Uterus (tissue), 4 donors: ENCODE results near the gene OLIG2. TPM values are rescaled to one million over a fixed set of nuclear protein-coding genes. Genes with fewer than 3 reads are reported as not detected.

Source experiments
- DNase-seq, 2 donors: peaks; one replicate each; pipeline ENCODE4 v3.0.0-alpha.2; 2019 to 2020
- H3K27ac ChIP-seq, 2 donors: fragments of 200-600 bp; sonication (generic); 1 replicate in 1 of 2; 2 replicates in 1 of 2; pipeline ENCODE4 v1.5.1; 2016 to 2018
- H3K27me3 ChIP-seq, 2 donors: fragments of 200-600 bp; sonication (generic); one replicate each; pipeline ENCODE4 v1.5.1; 2018 to 2019; ENCODE audit warnings: control low read depth in 1 of 2
- H3K36me3 ChIP-seq, 2 donors: fragments of 200-600 bp; sonication (generic); one replicate each; pipeline ENCODE4 v1.5.1; 2019; ENCODE audit warnings: control low read depth in 1 of 2
- H3K4me1 ChIP-seq, 2 donors: fragments of 200-600 bp; sonication (generic); one replicate each; pipeline ENCODE4 v1.5.1; 2018 to 2019; ENCODE audit warnings: control low read depth in 1 of 2
- H3K4me3 ChIP-seq, 2 donors: fragments of 200-600 bp; sonication (generic); 1 replicate in 1 of 2; 2 replicates in 1 of 2; pipeline ENCODE4 v1.5.1; 2018 to 2019; ENCODE audit warnings: mild to moderate bottlenecking in 1 of 2
- H3K9me3 ChIP-seq, 2 donors: fragments of 200-600 bp; sonication (generic); one replicate each; pipeline ENCODE4 v1.5.1; 2019; ENCODE audit warnings: control low read depth in 1 of 2
- POLR2A ChIP-seq, 2 donors: fragments of 450-650 bp; IDR thresholded peaks; one replicate each; pipeline ENCODE4 v1.6.1; 2016; ENCODE audit warnings: antibody characterized with exemption in 2 of 2, mild to moderate bottlenecking in 1 of 2, moderate library complexity in 1 of 2
- intact Hi-C: fragments of 100-400 bp; cut with DNase I; formaldehyde crosslinking; loops from one replicate; pipeline ENCODE4 v1.15.1; 2023; ENCODE audit warnings: low total_unique reads
- total RNA-seq, 4 donors: library from RNA; depleted of rRNA in 3 of 4; stranded (reverse); fragments of >200 nt in 3 of 4; gene quantifications; one replicate each; pipeline versions ENCODE4 v1.1.0 to v1.2.4, GENCODE V29; 2014 to 2023
- TF ChIP-seq, protein P1 (sequence below), 4 experiments: fragments of 200-600 bp in 2 of 4; fragments of 450-650 bp in 2 of 4; sonication (generic) in 2 of 4; IDR thresholded peaks; one replicate each; pipeline ENCODE4 v1.5.1; 2016 to 2019; ENCODE audit warnings: antibody characterized with exemption in 4 of 4, mild to moderate bottlenecking in 2 of 4, moderate library complexity in 1 of 4
- donor health status: DM: yes; HTN: yes; CAD: no.

The OLIG2 gene
- total RNA-seq, 4 donors from 2014 or later: not detected

DNA sequence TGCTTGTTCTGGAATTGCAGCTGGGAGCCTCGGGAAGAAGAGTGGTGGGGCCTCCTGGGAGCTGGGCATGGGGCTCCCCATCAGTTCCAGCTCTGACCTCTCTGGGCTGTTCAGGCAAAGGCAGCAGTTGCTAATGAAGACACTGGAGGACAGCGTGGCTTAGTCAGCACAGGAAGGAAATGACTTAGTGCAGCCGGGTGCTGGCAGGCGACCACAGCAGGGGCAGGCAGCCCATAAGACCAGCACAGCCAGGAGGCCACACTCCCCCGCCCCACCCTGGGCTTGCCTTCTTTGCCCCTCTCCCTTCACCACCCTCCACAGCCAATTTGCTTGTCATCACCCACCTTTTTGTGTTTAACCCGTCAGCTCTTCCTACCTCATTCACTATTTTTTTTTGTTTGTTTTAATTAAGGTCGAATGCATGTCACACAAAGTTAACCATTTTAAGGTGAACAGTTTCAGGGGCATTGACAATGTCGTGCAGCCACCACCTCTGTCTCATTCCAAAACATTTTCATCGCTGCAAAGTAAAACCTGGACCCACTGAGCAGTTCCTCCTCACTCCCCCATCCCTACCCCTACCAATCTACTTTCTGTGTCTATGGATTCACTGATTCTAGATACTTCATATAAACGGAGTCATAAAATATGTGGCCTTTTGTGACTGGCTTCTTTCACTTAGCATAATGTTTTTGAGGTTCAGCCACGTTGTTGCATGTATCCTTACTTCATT is 10.9 kb downstream of the OLIG2 start:
- no peak overlapping the region for H3K27ac ChIP-seq
- intact Hi-C loops: no loop called here
- no peaks in the 10 kb centered on the region for H3K9me3 ChIP-seq
- no peak for TF ChIP-seq POLR2A (IDR thresholded peaks at IDR 0.05)
- TF ChIP-seq, protein P1, sequence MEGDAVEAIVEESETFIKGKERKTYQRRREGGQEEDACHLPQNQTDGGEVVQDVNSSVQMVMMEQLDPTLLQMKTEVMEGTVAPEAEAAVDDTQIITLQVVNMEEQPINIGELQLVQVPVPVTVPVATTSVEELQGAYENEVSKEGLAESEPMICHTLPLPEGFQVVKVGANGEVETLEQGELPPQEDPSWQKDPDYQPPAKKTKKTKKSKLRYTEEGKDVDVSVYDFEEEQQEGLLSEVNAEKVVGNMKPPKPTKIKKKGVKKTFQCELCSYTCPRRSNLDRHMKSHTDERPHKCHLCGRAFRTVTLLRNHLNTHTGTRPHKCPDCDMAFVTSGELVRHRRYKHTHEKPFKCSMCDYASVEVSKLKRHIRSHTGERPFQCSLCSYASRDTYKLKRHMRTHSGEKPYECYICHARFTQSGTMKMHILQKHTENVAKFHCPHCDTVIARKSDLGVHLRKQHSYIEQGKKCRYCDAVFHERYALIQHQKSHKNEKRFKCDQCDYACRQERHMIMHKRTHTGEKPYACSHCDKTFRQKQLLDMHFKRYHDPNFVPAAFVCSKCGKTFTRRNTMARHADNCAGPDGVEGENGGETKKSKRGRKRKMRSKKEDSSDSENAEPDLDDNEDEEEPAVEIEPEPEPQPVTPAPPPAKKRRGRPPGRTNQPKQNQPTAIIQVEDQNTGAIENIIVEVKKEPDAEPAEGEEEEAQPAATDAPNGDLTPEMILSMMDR (IDR thresholded peaks at IDR 0.05): no peak
- peaks cover 0 to 11% of the 10 kb centered on the region in 2 donors for H3K27me3 ChIP-seq
- H3K4me3 ChIP-seq: no peak overlapping the region
- no peaks in the 10 kb centered on the region for H3K36me3 ChIP-seq
- H3K4me1 ChIP-seq: no peaks in the 10 kb centered on the region
- no peak for DNase-seq

DNA sequence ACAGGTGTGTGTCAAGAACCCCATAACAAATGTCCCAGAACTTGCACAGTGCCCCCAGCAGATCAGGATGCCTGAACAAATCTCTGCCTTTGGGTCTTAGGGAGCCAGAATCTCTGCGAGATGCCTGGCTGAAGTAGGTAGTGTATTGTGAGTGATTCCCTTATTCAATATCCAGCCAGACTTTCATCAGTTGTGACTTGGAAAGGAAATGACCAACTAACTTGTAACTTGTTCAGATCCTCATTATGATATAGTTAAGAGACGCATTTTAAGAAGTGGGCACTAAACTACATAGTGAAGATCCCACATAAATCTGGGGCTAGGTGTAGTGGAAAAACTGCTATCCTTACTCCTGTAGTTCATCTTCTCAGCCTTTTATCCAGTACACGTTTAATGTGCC is 11.8 kb downstream of the OLIG2 start:
- H3K9me3 ChIP-seq: no peaks in the 10 kb centered on the region
- H3K27ac ChIP-seq: no peak overlapping the region
- no peaks in the 10 kb centered on the region for H3K36me3 ChIP-seq
- peaks cover 0 to 9% of the 10 kb centered on the region in 2 donors for H3K27me3 ChIP-seq
- no peak for DNase-seq
- H3K4me1 ChIP-seq: no peaks in the 10 kb centered on the region
- intact Hi-C loops: no loop called here
- TF ChIP-seq, protein P1 (IDR thresholded peaks at IDR 0.05): no peak
- TF ChIP-seq POLR2A (IDR thresholded peaks at IDR 0.05): no peak
- no peak overlapping the region for H3K4me3 ChIP-seq

DNA sequence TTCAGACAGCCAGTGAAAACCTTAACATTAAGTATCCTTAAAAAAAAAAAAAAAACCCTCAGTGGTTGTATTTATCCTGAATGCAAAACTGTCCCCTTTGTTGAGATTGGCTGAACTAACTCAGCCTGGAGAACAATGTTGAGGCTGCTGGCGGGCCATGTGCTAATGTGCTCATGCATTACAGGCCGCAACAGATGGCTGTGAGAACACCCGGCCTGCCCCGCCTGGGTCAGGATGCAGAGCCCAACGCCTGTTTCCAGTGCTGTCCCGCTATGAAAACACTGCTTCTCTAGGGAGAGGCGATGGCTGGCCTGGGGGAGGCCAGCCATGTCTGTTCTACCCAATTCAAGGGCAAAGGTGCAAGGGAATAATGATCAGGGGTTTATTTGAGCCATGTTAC is 13.8 kb downstream of the OLIG2 start:
- H3K27me3 ChIP-seq: peaks cover 0 to under 1% of the 10 kb centered on the region in 2 donors
- DNase-seq: no peak

DNA sequence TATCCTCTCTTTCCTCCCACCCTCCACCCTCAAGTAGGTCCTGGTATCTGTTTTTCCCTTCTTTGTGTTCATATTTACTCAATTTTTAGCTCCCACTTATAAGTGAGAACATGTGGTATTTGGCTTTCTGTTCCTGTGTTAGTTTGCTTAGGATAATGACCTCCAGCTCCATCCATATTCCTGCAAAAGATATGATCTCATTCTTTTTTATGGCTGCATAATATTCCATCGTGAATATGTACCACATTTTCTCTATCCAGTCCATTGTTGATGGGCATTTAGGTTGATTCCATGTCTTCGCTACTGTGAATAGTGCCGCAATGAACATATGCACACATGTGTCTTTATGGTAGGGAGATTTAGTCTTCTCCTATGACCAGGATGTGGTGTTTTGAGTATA is 14.5 kb downstream of the OLIG2 start:
- no peak for DNase-seq
- H3K36me3 ChIP-seq: no peaks in the 10 kb centered on the region
- intact Hi-C loops: no loop called here
- no peak for TF ChIP-seq POLR2A (IDR thresholded peaks at IDR 0.05)
- TF ChIP-seq, protein P1 (IDR thresholded peaks at IDR 0.05): no peak
- H3K4me1 ChIP-seq: no peaks in the 10 kb centered on the region
- H3K27ac ChIP-seq: no peak overlapping the region
- no peaks in the 10 kb centered on the region for H3K9me3 ChIP-seq
- no peak overlapping the region for H3K4me3 ChIP-seq
- no peaks in the 10 kb centered on the region for H3K27me3 ChIP-seq

More for the DNA sequence above, 13.8 kb downstream of the OLIG2 start:
- Histone ChIP-seq H3K27ac (no peak overlapping the region), H3K9me3 (no peaks in the 10 kb centered on the region), H3K36me3 (no peaks in the 10 kb centered on the region), H3K4me3 (no peak overlapping the region), H3K4me1 (no peaks in the 10 kb centered on the region)
- TF ChIP-seq POLR2A (IDR thresholded peaks at IDR 0.05): no peak
- intact Hi-C loops: no loop called here

DNA sequence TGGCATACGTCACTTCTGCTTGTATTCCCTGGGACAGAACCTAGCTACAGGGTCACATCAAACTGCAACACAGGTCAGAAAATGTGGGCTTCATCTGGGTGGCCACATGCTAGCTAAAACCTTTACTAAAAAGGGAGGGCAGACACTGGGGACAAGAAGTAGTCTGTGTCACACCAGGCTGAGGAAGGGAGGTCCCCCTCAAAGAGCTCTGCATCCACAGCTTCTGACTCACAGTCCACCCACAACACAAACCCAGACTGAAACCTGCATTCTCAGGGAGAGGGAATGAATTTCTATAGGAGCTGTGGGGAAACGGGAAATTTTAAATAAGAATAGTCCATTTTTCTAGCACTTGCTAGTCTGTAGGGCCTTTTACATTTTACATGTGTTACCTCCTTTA is 16.2 kb downstream of the OLIG2 start:
- Histone ChIP-seq H3K36me3 (no peaks in the 10 kb centered on the region), H3K9me3 (no peaks in the 10 kb centered on the region), H3K4me1 (no peaks in the 10 kb centered on the region), H3K27ac (no peak overlapping the region), H3K27me3 (no peaks in the 10 kb centered on the region), H3K4me3 (no peak overlapping the region)
- TF ChIP-seq, protein P1 (IDR thresholded peaks at IDR 0.05): no peak
- TF ChIP-seq POLR2A (IDR thresholded peaks at IDR 0.05): no peak
- no peak for DNase-seq
- intact Hi-C loops: no loop called here
